IMR-90 (cell line): ENCODE data around the gene NDUFB11. TPM values are rescaled to one million over a fixed set of nuclear protein-coding genes. Genes with fewer than 3 reads are reported as not detected.

Experiments used
- ATAC-seq: fragments of 200-7000 bp; cut with Tn5 transposase; 2 replicates; pipeline ENCODE4 v1.9.1; 2020; ENCODE audit warnings: low read depth, mild to moderate bottlenecking, moderate library complexity
- BruUV-seq: library from RNA; stranded (reverse); fragments of 400-500 nt; replicated peaks from 2 replicates; lab custom pipeline; 2021; lab: Mats Ljungman, UMichigan
- CTCF ChIA-PET: fragments of 300-600 bp; formaldehyde crosslinking; extraction: SDS; loops from one replicate; lab custom pipeline; 2021; ENCODE audit warnings: antibody characterized with exemption; lab: Yijun Ruan, JAX
- POLR2A ChIA-PET: fragments of 300-600 bp; sonication (Branson Sonifier 250); formaldehyde crosslinking; loops from one replicate; lab custom pipeline; 2022; ENCODE audit warnings: antibody characterized with exemption; ENCODE audit not compliant: unreplicated experiment; lab: Charles Lee
- DNase-seq: peaks from one replicate; pipeline ENCODE4 v3.0.0; 2013
- H2AFZ ChIP-seq: replicated peaks from 2 replicates; pipeline ENCODE3; 2013; ENCODE audit warnings: low read length, mild to moderate bottlenecking; ENCODE audit not compliant: poor library complexity
- H2AK5ac ChIP-seq: 2 replicates; pipeline ENCODE4 v1.6.1; 2013; ENCODE audit warnings: low read depth, low read length, inconsistent platforms
- H2AK9ac ChIP-seq: replicated peaks from 2 replicates; pipeline ENCODE3; 2013; ENCODE audit warnings: mild to moderate bottlenecking, low read depth, low read length, moderate library complexity; ENCODE audit not compliant: poor library complexity
- H2BK120ac ChIP-seq: 2 replicates; pipeline ENCODE4 v1.6.1; 2013; ENCODE audit warnings: low read depth, low read length, inconsistent platforms
- H2BK15ac ChIP-seq: 3 replicates; pipeline ENCODE4 v1.6.1; 2013; ENCODE audit warnings: low read depth, low read length, inconsistent platforms
- H2BK20ac ChIP-seq: 2 replicates; pipeline ENCODE4 v1.6.1; 2013; ENCODE audit warnings: low read depth, mild to moderate bottlenecking, inconsistent platforms, low read length, moderate library complexity
- H2BK5ac ChIP-seq: 2 replicates; pipeline ENCODE4 v1.6.1; 2013; ENCODE audit warnings: mild to moderate bottlenecking, low read depth, low read length, inconsistent platforms; ENCODE audit not compliant: poor library complexity, severe bottlenecking
- H3K14ac ChIP-seq: replicated peaks from 2 replicates; pipeline ENCODE4 v1.6.1; 2013; ENCODE audit warnings: low read depth, low read length, inconsistent platforms
- H3K18ac ChIP-seq: 2 replicates; pipeline ENCODE4 v1.6.1; 2013; ENCODE audit warnings: low read depth, low read length, control low read depth
- H3K23ac ChIP-seq: 2 replicates; pipeline ENCODE4 v1.6.1; 2013; ENCODE audit warnings: low read depth, low read length, inconsistent platforms
- H3K27ac ChIP-seq: 2 replicates; pipeline ENCODE4 v1.5.1; 2013; ENCODE audit warnings: mild to moderate bottlenecking, control low read depth, low read length; ENCODE audit not compliant: insufficient read depth
- H3K27me3 ChIP-seq: 2 replicates; pipeline ENCODE4 v1.6.1; 2013; ENCODE audit warnings: low read length; ENCODE audit not compliant: control insufficient read depth, insufficient read depth
- H3K36me3 ChIP-seq: 2 replicates; pipeline ENCODE4 v1.6.1; 2013; ENCODE audit warnings: low read length, mixed read lengths; ENCODE audit not compliant: control insufficient read depth, insufficient read depth
- H3K4ac ChIP-seq: 2 replicates; pipeline ENCODE4 v1.6.1; 2013; ENCODE audit warnings: low read depth, low read length, inconsistent platforms
- H3K4me1 ChIP-seq: 2 replicates; pipeline ENCODE4 v1.6.1; 2013; ENCODE audit warnings: low read length, mixed read lengths; ENCODE audit not compliant: control insufficient read depth, insufficient read depth
- H3K4me2 ChIP-seq: 2 replicates; pipeline ENCODE4 v1.6.1; 2013; ENCODE audit warnings: low read depth, mild to moderate bottlenecking, control low read depth, low read length, moderate library complexity
- H3K4me3 ChIP-seq: 2 replicates; pipeline ENCODE4 v1.5.1; 2013; ENCODE audit warnings: low read depth, mild to moderate bottlenecking, control low read depth, low read length, moderate library complexity; ENCODE audit not compliant: insufficient read depth
- H3K56ac ChIP-seq: 2 replicates; pipeline ENCODE4 v1.6.1; 2013; ENCODE audit warnings: low read length, inconsistent platforms; ENCODE audit not compliant: insufficient read depth; ENCODE audit errors: extremely low read depth
- H3K79me1 ChIP-seq, 2 experiments: 2 replicates each; pipeline ENCODE4 v1.6.1; 2013; ENCODE audit warnings: low read length in 2 of 2, inconsistent platforms in 1 of 2, low read depth in 1 of 2
- H3K9ac ChIP-seq: 2 replicates; pipeline ENCODE4 v1.6.1; 2013; ENCODE audit warnings: low read depth, low read length, control low read depth
- H3K9me1 ChIP-seq: 2 replicates; pipeline ENCODE4 v1.6.1; 2013; ENCODE audit warnings: low read length, inconsistent platforms; ENCODE audit not compliant: insufficient read depth
- H3K9me3 ChIP-seq: 2 replicates; pipeline ENCODE4 v1.6.1; 2013; ENCODE audit warnings: low read length; ENCODE audit not compliant: control insufficient read depth, insufficient read depth
- H4K20me1 ChIP-seq: 2 replicates; pipeline ENCODE4 v1.6.1; 2013; ENCODE audit warnings: low read length, inconsistent platforms; ENCODE audit not compliant: insufficient read depth
- H4K5ac ChIP-seq: 2 replicates; pipeline ENCODE4 v1.6.1; 2013; ENCODE audit warnings: mild to moderate bottlenecking, low read depth, low read length, control low read depth
- H4K8ac ChIP-seq, 2 experiments: 2 replicates each; pipeline ENCODE4 v1.6.1; 2013; ENCODE audit warnings: low read depth in 2 of 2, low read length in 2 of 2, control low read depth in 1 of 2, inconsistent platforms in 1 of 2
- H4K91ac ChIP-seq: 2 replicates; pipeline ENCODE4 v1.6.1; 2013; ENCODE audit warnings: low read depth, low read length, inconsistent platforms; ENCODE audit not compliant: insufficient read depth
- ELK1 ChIP-seq: fragments of 150-350 bp; IDR thresholded peaks from 2 replicates; pipeline ENCODE4 v1.6.1; 2016; ENCODE audit warnings: low read depth, mild to moderate bottlenecking, low read length, moderate library complexity, borderline replicate concordance
- MAFK ChIP-seq: IDR thresholded peaks from 2 replicates; pipeline ENCODE4 v1.6.1; 2012; ENCODE audit warnings: low read depth, low read length, improper control_type of control experiment
- MAZ ChIP-seq: IDR thresholded peaks from 2 replicates; pipeline ENCODE4 v1.6.1; 2012; ENCODE audit warnings: low read depth, mild to moderate bottlenecking, low read length, improper control_type of control experiment, moderate library complexity, borderline replicate concordance
- NFE2L2 ChIP-seq: fragments of 150-350 bp; IDR thresholded peaks from 2 replicates; pipeline ENCODE4 v1.6.1; 2016; ENCODE audit warnings: low read depth, mild to moderate bottlenecking, low read length
- POLR2A ChIP-seq: IDR thresholded peaks from 2 replicates; pipeline ENCODE4 v1.6.1; 2012; ENCODE audit warnings: mild to moderate bottlenecking, low read depth, low read length
- WGBS, 2 experiments: methylation state at CpG; one replicate each; pipeline versions ENCODE4 v1.1.5 to v1.1.7; 2013; ENCODE audit warnings: missing lambda C conversion rate in 2 of 2; ENCODE audit not compliant: insufficient read length in 1 of 2; ENCODE audit errors: extremely low coverage in 2 of 2; 5-methylcytosine and 5-hydroxymethylcytosine counted together
- dilution Hi-C: fragments of 300-500 bp; cut with HindIII; formaldehyde crosslinking; loops from one replicate; pipeline ENCODE4 v1.14.3; 2018; ENCODE audit warnings: low sequenced_read_pairs; ENCODE audit not compliant: unreplicated experiment
- in situ Hi-C: fragments of 300-500 bp; cut with MboI; formaldehyde crosslinking; loops from 3 replicates; pipeline ENCODE4 v1.14.3; 2019; ENCODE audit warnings: low sequenced_read_pairs, inconsistent platforms, mixed read lengths
- intact Hi-C: fragments of 100-400 bp; cut with micrococcal nuclease; formaldehyde crosslinking; loops from 2 replicates; pipeline ENCODE4 v1.10.0; 2022
- polyA plus RNA-seq, 3 experiments: library from polyadenylated mRNA; depleted of rRNA; stranded (reverse); fragments of >200 nt; gene quantifications; 2 replicates each; pipeline ENCODE4 v1.2.3, GENCODE V29; 2012; ENCODE audit warnings: low replicate concordance in 1 of 3
- total RNA-seq: library from RNA; depleted of rRNA; stranded (reverse); fragments of >200 nt; gene quantifications from 2 replicates; pipeline ENCODE4 v1.2.3, GENCODE V29; 2012

Gene NDUFB11
- total and polyA plus RNA-seq, 2 of the 4 experiments (the other 2 are of a cell fraction), result 17.0 to 58.3 TPM

- intact Hi-C loops (no loop called here), in situ Hi-C loops (no loop called here), dilution Hi-C loops (no loop called here)
- Histone ChIP-seq H2BK120ac (no peak overlapping the region), H3K36me3 (peaks cover 38% of the 10 kb centered on the region), H3K9me1 (no peaks in the 10 kb centered on the region), H3K27me3 (peaks cover 21% of the 10 kb centered on the region; the same call in 1 of the 2 replicates), H2AK5ac (no peak overlapping the region), H2AK9ac (no peak overlapping the region), H3K27ac (no peak overlapping the region), H3K18ac (no peak overlapping the region), H4K20me1 (no peaks in the 10 kb centered on the region), H3K56ac (no peak overlapping the region), H2AFZ (no peak overlapping the region), H2BK5ac (no peak overlapping the region), H4K8ac (no peak overlapping the region), H2BK20ac (no peak overlapping the region), H3K23ac (no peak overlapping the region), H3K4me2 (no peak overlapping the region), H3K9me3 (no peaks in the 10 kb centered on the region), H3K4me1 (no peaks in the 10 kb centered on the region), H4K91ac (no peak overlapping the region), H4K5ac (no peak overlapping the region), H3K79me1 (peaks cover 3% of the 10 kb centered on the region in 2 experiments; a peak in 1 of 4 replicates), H3K14ac (no peak overlapping the region), H3K4me3 (no peak overlapping the region), H3K4ac (no peak overlapping the region), H3K9ac (no peak overlapping the region), H2BK15ac (no peak overlapping the region)
- CTCF ChIA-PET, result no interaction called here
- POLR2A ChIA-PET, result no interaction called here
- BruUV-seq, result no TSS peak
- ATAC-seq, result no peak
- DNase-seq, result no peak
- TF ChIP-seq POLR2A, result no peak
- no peak for TF ChIP-seq ELK1
- TF ChIP-seq MAZ, result no peak
- no peak for TF ChIP-seq NFE2L2
- no peak for TF ChIP-seq MAFK
- WGBS, 2 experiments, result 60% methylated on average over 1 of the region's 8 CpGs; no CpG with 5 or more reads in 1 of the 2 experiments
These were observed 35.8 kb upstream of the NDUFB11 start for GRCh38 chrX:47180346-47180745.
